Hematopoietic multipotent progenitor cell treated with erythropoietin and hydrocortisone succinate and interleukin-3 and kit ligand, for 15 days (in vitro differentiated cells): ENCODE results near the gene BDKRB2.
"Not testable (repeated sequence)": the region's sequence is repeated elsewhere in the genome, so short reads cannot be mapped to it uniquely, and the experiment has no call there.

Experiments
- DNase-seq: peaks from one replicate; pipeline ENCODE4 v3.0.0-alpha.2; 2015; ENCODE audit warnings: low spot score

The BDKRB2 gene

GRCh38 chr14:96225213-96225612, 20.6 kb downstream of the BDKRB2 start:
- no peak for DNase-seq

GRCh38 chr14:96225745-96226151, 21.1 kb downstream of the BDKRB2 start:
- DNase-seq, result no peak

GRCh38 chr14:96227428-96227827, 22.8 kb downstream of the BDKRB2 start:
- DNase-seq, result no peak

- no peak for DNase-seq
Measured at GRCh38 chr14:96229315-96229714, 24.7 kb downstream of the BDKRB2 start.

- no peak for DNase-seq
Measured at GRCh38 chr14:96231056-96231455, 26.4 kb downstream of the BDKRB2 start.

GRCh38 chr14:96231526-96232130, 27.0 kb downstream of the BDKRB2 start:
- no peak for DNase-seq

- no peak for DNase-seq
Measured at GRCh38 chr14:96232506-96232905, 27.9 kb downstream of the BDKRB2 start.

GRCh38 chr14:96233661-96234060, 29.0 kb downstream of the BDKRB2 start:
- no peak for DNase-seq

- DNase-seq, result no peak
Measured at GRCh38 chr14:96235426-96235825, 30.8 kb downstream of the BDKRB2 start.

- no peak for DNase-seq
Measured at GRCh38 chr14:96237641-96238040, 33.0 kb downstream of the BDKRB2 start.

GRCh38 chr14:96238676-96239265, 34.1 kb downstream of the BDKRB2 start:
- no peak for DNase-seq

GRCh38 chr14:96239711-96240141, 35.1 kb downstream of the BDKRB2 start:
- no peak for DNase-seq

- no peak for DNase-seq
Measured at GRCh38 chr14:96240641-96241040, 36.0 kb downstream of the BDKRB2 start.

GRCh38 chr14:96242126-96242525, 37.5 kb downstream of the BDKRB2 start:
- no peak for DNase-seq

GRCh38 chr14:96243785-96244184, 39.1 kb downstream of the BDKRB2 start:
- DNase-seq, result no peak

- not testable (repeated sequence) for DNase-seq
Measured at GRCh38 chr14:96245074-96245473, 40.4 kb downstream of the BDKRB2 start.

- no peak for DNase-seq
Measured at GRCh38 chr14:96245710-96246538, 41.3 kb downstream of the BDKRB2 start.

GRCh38 chr14:96246539-96246847, 41.9 kb downstream of the BDKRB2 start:
- DNase-seq, result no peak

GRCh38 chr14:96247031-96247430, 42.4 kb downstream of the BDKRB2 start:
- DNase-seq, result no peak

GRCh38 chr14:96249029-96249428, 44.4 kb downstream of the BDKRB2 start:
- DNase-seq, result no peak

GRCh38 chr14:96250485-96250884, 45.8 kb downstream of the BDKRB2 start:
- no peak for DNase-seq

- DNase-seq, result no peak
Measured at GRCh38 chr14:96251656-96252155, 47.1 kb downstream of the BDKRB2 start.

- DNase-seq, result no peak
Measured at GRCh38 chr14:96252323-96252998, 47.8 kb downstream of the BDKRB2 start.
